Neural progenitor cell (in vitro differentiated cells): Measurements from ENCODE around the gene PGF. TPM values are rescaled to one million over a fixed set of nuclear protein-coding genes. Genes with fewer than 3 reads are reported as not detected.
A peak's percentile ranks its signal among the peaks of the same experiment; 100 is the strongest.

Source experiments
- DNase-seq: peaks from one replicate; pipeline ENCODE4 v3.0.0-alpha.2; 2016; ENCODE audit warnings: low spot score
- H2AFZ ChIP-seq: fragments of 200-600 bp; sonication (generic); replicated peaks from 2 replicates; pipeline ENCODE4 v1.6.1; 2016; ENCODE audit warnings: antibody characterized with exemption
- H3F3A ChIP-seq: fragments of 200-600 bp; sonication (generic); 2 replicates; pipeline ENCODE4 v1.6.1; 2016; ENCODE audit warnings: antibody characterized with exemption, low read depth
- H3K27ac ChIP-seq: fragments of 200-600 bp; sonication (generic); 2 replicates; pipeline ENCODE4 v1.5.1; 2016; ENCODE audit warnings: mild to moderate bottlenecking
- H3K27me3 ChIP-seq: fragments of 200-600 bp; sonication (generic); 2 replicates; pipeline ENCODE4 v1.6.1; 2016; ENCODE audit warnings: mild to moderate bottlenecking, moderate library complexity
- H3K36me3 ChIP-seq: fragments of 200-600 bp; sonication (generic); 2 replicates; pipeline ENCODE4 v1.5.1; 2016
- H3K4me1 ChIP-seq: fragments of 200-600 bp; sonication (generic); 2 replicates; pipeline ENCODE4 v1.6.1; 2016; ENCODE audit warnings: mixed run types
- H3K4me2 ChIP-seq: fragments of 200-600 bp; sonication (generic); 2 replicates; pipeline ENCODE4 v1.6.1; 2016
- H3K4me3 ChIP-seq: fragments of 200-600 bp; sonication (generic); 2 replicates; pipeline ENCODE4 v1.5.1; 2016
- H3K79me2 ChIP-seq: fragments of 200-600 bp; sonication (generic); 2 replicates; pipeline ENCODE4 v1.6.1; 2016; ENCODE audit warnings: low read depth
- H3K9ac ChIP-seq: fragments of 200-600 bp; sonication (generic); 2 replicates; pipeline ENCODE4 v1.6.1; 2016
- H3K9me3 ChIP-seq: fragments of 200-600 bp; sonication (generic); 2 replicates; pipeline ENCODE4 v1.5.1; 2016; ENCODE audit warnings: low read depth
- H4K20me1 ChIP-seq: fragments of 200-600 bp; sonication (generic); 2 replicates; pipeline ENCODE4 v1.6.1; 2016; ENCODE audit warnings: low read depth
- H3K27ac Mint-ChIP-seq: 3 replicates; pipeline ENCODE4 v1.8.0; 2021; ENCODE audit warnings: mixed read lengths
- H3K27me3 Mint-ChIP-seq: 2 replicates; pipeline ENCODE4 v1.8.0; 2022; ENCODE audit warnings: low read depth, mild to moderate bottlenecking, inconsistent platforms, moderate library complexity, mixed read lengths; ENCODE audit not compliant: insufficient read depth
- H3K36me3 Mint-ChIP-seq: 3 replicates; pipeline ENCODE4 v1.8.0; 2021; ENCODE audit warnings: mixed read lengths
- H3K4me1 Mint-ChIP-seq: 3 replicates; pipeline ENCODE4 v1.8.0; 2021; ENCODE audit warnings: mixed read lengths
- H3K4me3 Mint-ChIP-seq: 3 replicates; pipeline ENCODE4 v1.8.0; 2021; ENCODE audit warnings: mild to moderate bottlenecking, moderate library complexity, mixed read lengths
- H3K9me3 Mint-ChIP-seq: 3 replicates; pipeline ENCODE4 v1.8.0; 2020; ENCODE audit warnings: mixed read lengths
- EZH2 ChIP-seq: fragments of 200-600 bp; sonication (generic); IDR thresholded peaks from 2 replicates; pipeline ENCODE4 v1.6.1; 2017; ENCODE audit warnings: antibody characterized with exemption, mild to moderate bottlenecking, moderate library complexity
- EZH2phosphoT487 ChIP-seq: fragments of 200-600 bp; sonication (generic); IDR thresholded peaks from 2 replicates; pipeline ENCODE4 v1.6.1; 2017; ENCODE audit warnings: antibody characterized with exemption
- total RNA-seq: library from RNA; depleted of rRNA; stranded (reverse); fragments of >200 nt; gene quantifications from 2 replicates; pipeline ENCODE4 v1.2.3, GENCODE V29; 2015; ENCODE audit warnings: low replicate concordance
- TF ChIP-seq, protein P1 (sequence below): fragments of 200-600 bp; sonication (generic); IDR thresholded peaks from 2 replicates; pipeline ENCODE4 v1.5.1; 2017; ENCODE audit warnings: antibody characterized with exemption, mild to moderate bottlenecking

Gene PGF
- total RNA-seq, 1 donor from 2014 or later, result 1.0 TPM

DNA sequence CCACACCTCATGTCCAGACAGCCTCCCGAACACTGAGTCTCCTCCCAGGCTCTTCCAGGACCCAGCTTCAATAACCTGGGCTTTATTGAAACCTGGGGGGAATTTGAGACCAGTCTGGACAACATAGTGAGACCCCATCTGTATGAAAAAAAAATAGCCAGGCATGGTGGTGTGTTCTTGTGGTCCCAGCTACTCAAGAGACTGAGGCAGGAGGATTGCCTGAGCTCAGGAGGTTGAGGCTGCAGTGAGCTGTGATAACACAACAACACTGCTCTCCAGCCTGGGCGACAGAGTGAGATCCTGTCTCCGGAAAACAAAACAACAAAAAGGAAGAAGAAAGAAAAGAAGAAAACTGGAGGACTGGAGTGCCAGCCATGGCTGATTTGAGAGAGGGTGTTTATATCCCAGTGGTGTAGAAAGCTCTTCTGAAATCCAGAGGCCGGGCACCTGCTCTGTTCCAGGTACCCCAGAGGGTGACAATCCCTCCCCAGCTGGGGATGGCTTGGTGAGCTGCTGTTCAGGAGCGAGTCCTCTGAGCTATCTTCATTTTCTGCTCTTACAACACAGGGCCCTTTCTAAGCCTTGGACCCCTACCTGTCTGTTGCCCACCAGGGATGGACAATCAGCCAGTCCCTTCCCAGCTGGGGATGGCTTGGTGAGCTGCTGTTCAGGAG is 6.0 kb upstream of the PGF start:
- peaks cover 7% of the 10 kb centered on the region for H3K27me3 Mint-ChIP-seq
- no peak overlapping the region for H3K27ac Mint-ChIP-seq
- Histone ChIP-seq H2AFZ (no peak overlapping the region), H3K4me3 (no peak overlapping the region), H3K4me1 (peaks cover 21% of the 10 kb centered on the region), H4K20me1 (no peaks in the 10 kb centered on the region), H3F3A (peaks cover 4% of the 10 kb centered on the region), H3K27me3 (peaks cover 24% of the 10 kb centered on the region), H3K9ac (no peak overlapping the region), H3K9me3 (no peaks in the 10 kb centered on the region), H3K4me2 (peak overlapping the region; percentile 48), H3K79me2 (no peaks in the 10 kb centered on the region), H3K27ac (no peak overlapping the region), H3K36me3 (no peaks in the 10 kb centered on the region)
- H3K9me3 Mint-ChIP-seq, result no peaks in the 10 kb centered on the region
- no peak overlapping the region for H3K4me3 Mint-ChIP-seq
- DNase-seq, result no peak
- H3K36me3 Mint-ChIP-seq, result no peaks in the 10 kb centered on the region
- H3K4me1 Mint-ChIP-seq, result peaks cover 28% of the 10 kb centered on the region
- TF ChIP-seq EZH2phosphoT487 (no peak), EZH2 (no peak)
- TF ChIP-seq, protein P1, sequence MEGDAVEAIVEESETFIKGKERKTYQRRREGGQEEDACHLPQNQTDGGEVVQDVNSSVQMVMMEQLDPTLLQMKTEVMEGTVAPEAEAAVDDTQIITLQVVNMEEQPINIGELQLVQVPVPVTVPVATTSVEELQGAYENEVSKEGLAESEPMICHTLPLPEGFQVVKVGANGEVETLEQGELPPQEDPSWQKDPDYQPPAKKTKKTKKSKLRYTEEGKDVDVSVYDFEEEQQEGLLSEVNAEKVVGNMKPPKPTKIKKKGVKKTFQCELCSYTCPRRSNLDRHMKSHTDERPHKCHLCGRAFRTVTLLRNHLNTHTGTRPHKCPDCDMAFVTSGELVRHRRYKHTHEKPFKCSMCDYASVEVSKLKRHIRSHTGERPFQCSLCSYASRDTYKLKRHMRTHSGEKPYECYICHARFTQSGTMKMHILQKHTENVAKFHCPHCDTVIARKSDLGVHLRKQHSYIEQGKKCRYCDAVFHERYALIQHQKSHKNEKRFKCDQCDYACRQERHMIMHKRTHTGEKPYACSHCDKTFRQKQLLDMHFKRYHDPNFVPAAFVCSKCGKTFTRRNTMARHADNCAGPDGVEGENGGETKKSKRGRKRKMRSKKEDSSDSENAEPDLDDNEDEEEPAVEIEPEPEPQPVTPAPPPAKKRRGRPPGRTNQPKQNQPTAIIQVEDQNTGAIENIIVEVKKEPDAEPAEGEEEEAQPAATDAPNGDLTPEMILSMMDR, result no peak

DNA sequence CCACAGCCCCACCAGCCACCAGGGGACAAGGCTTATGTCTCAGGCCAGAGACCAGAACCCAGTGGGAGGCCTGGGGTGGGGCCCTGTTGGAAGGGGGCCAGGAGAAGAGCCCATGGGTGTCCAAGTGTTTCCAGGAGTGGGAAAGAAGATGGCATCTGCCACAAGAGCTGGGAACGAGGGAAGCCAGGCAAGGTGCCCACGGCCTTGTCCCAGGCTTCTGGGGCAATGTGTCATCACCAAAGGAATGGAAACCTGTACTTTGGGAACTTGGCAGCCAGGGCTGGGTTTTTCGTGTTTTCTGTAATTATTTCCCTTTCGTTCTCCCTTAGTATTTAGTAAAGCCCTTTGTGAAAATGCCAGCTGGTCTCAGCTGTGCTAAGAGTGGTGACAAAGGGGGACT is 5.3 kb upstream of the PGF start:
- peaks cover 23% of the 10 kb centered on the region for H3K4me1 ChIP-seq
- H3K36me3 ChIP-seq, result no peaks in the 10 kb centered on the region
- H3K9me3 ChIP-seq, result no peaks in the 10 kb centered on the region
- no peaks in the 10 kb centered on the region for H3K36me3 Mint-ChIP-seq
- no peak overlapping the region for H3K27ac Mint-ChIP-seq
- H3K9me3 Mint-ChIP-seq, result no peaks in the 10 kb centered on the region
- H3K27me3 Mint-ChIP-seq, result peaks cover 7% of the 10 kb centered on the region
- H3K4me3 Mint-ChIP-seq, result no peak overlapping the region
- H2AFZ ChIP-seq, result no peak overlapping the region
- no peak overlapping the region for H3K9ac ChIP-seq
- H3K79me2 ChIP-seq, result no peaks in the 10 kb centered on the region
- H3K4me1 Mint-ChIP-seq, result peaks cover 30% of the 10 kb centered on the region
- H3F3A ChIP-seq, result peaks cover 10% of the 10 kb centered on the region
- H4K20me1 ChIP-seq, result no peaks in the 10 kb centered on the region
- TF ChIP-seq, protein P1, result no peak
- TF ChIP-seq EZH2 (no peak), EZH2phosphoT487 (no peak)
- no peak overlapping the region for H3K4me2 ChIP-seq
- peaks cover 30% of the 10 kb centered on the region for H3K27me3 ChIP-seq
- no peak overlapping the region for H3K4me3 ChIP-seq
- no peak overlapping the region for H3K27ac ChIP-seq
- DNase-seq, result no peak

DNA sequence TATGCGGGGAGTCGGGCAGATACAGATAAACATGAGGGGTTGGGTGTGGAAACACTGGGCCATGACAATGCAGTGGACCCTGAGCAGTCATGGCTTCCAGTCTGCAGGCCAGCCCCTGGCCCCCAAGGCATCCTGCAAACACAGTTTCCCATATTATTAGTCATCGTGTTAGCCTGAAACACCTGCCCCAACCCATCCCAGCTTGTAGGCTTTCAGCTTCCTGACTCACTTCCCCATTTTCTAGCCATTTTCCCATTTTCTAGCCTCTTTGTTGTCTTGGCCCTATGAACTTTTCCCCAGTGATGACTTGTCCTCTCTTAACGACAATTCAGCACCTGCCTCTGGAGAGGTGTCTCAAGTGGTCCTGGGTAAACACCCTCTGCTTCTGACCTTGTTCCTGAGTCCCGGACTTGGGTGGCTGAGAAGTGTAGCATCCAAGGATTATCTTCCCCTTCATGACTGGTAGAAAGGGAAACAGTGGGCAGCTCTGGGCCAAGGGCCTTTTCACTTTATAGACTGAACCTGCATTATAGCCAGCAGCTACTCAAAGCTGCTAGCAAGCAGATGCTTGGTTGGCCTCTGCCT is 4.3 kb upstream of the PGF start:
- Histone ChIP-seq H3F3A (peaks cover 11% of the 10 kb centered on the region), H4K20me1 (no peaks in the 10 kb centered on the region), H3K36me3 (no peaks in the 10 kb centered on the region), H3K79me2 (no peaks in the 10 kb centered on the region), H3K9ac (no peak overlapping the region), H3K9me3 (no peaks in the 10 kb centered on the region), H3K27me3 (peaks cover 41% of the 10 kb centered on the region), H3K4me1 (peaks cover 23% of the 10 kb centered on the region), H2AFZ (no peak overlapping the region), H3K4me3 (no peak overlapping the region), H3K27ac (no peak overlapping the region), H3K4me2 (no peak overlapping the region)
- no peak for DNase-seq
- Mint-ChIP-seq H3K36me3 (no peaks in the 10 kb centered on the region), H3K4me1 (peaks cover 30% of the 10 kb centered on the region), H3K4me3 (no peak overlapping the region), H3K27ac (no peak overlapping the region), H3K27me3 (peaks cover 7% of the 10 kb centered on the region), H3K9me3 (no peaks in the 10 kb centered on the region)
- TF ChIP-seq, protein P1, result no peak
- TF ChIP-seq EZH2phosphoT487 (no peak), EZH2 (no peak)
